22Rv1 (cell line): Measurements from ENCODE around the gene GFOD1.

Experiments
- ZFX ChIP-seq: fragments of 450-650 bp; IDR thresholded peaks from 2 replicates; pipeline ENCODE4 v1.6.1; 2017; ENCODE audit warnings: antibody characterized with exemption, borderline replicate concordance
- TF ChIP-seq, protein P1 (sequence below): fragments of 450-650 bp; IDR thresholded peaks from 2 replicates; pipeline ENCODE4 v1.5.1; 2017; ENCODE audit warnings: mild to moderate bottlenecking

DNA sequence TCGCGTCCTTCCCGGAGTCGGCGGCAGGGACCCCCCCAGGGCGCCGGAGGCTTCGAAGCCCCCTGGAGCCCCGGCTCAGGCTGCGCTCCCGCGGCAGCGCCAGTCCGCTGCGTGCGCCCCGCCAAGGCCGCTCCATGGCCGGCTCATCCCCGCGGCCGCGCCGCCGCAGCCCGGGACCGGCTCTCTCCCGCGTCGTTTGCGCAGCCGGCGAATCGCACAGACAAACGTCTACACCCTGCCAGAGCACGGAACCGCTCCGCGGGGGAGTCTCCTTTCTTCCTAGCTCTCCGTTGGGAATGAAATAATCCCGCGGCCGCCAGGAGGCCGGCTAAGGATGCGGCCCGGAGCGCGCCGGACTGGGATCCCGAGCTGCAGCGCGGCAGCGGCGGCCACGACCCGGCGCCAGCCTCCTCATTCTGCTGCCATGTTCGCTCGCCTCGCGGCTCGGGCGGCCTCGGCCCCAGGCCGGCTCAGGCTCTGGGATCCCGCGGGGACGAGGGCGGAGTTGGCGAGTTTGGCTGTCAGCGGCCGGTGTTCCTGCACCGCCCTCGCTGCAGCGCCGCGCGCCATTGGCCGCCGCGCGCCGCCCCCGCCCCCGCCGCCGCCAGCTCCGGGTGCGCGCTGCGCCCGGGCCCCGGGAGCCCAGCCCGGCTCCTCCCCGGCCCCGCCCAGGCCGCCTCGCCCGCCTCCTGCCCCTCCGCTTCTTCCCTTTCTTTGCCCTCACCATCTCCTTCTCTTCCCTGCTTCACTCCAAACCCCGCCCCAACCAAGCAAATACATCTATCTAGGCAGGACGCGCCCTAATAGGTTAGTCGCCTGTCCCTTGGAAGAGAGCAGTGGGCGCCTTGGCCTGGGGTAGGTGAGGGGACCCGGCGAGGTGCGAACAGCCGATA lies at the start of gene GFOD1:
- TF ChIP-seq, protein P1, sequence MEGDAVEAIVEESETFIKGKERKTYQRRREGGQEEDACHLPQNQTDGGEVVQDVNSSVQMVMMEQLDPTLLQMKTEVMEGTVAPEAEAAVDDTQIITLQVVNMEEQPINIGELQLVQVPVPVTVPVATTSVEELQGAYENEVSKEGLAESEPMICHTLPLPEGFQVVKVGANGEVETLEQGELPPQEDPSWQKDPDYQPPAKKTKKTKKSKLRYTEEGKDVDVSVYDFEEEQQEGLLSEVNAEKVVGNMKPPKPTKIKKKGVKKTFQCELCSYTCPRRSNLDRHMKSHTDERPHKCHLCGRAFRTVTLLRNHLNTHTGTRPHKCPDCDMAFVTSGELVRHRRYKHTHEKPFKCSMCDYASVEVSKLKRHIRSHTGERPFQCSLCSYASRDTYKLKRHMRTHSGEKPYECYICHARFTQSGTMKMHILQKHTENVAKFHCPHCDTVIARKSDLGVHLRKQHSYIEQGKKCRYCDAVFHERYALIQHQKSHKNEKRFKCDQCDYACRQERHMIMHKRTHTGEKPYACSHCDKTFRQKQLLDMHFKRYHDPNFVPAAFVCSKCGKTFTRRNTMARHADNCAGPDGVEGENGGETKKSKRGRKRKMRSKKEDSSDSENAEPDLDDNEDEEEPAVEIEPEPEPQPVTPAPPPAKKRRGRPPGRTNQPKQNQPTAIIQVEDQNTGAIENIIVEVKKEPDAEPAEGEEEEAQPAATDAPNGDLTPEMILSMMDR: no peak
- no peak for TF ChIP-seq ZFX
